HG02763 (cell line): ENCODE measurements around the gene CDK15.
"Not testable (repeated sequence)": the region's sequence is repeated elsewhere in the genome, so short reads cannot be mapped to it uniquely, and the experiment has no call there.

Source experiments
- ATAC-seq: cut with Tn5 transposase; IDR thresholded peaks from one replicate; pipeline ENCODE4 v1.9.1; 2021; ENCODE audit warnings: mild to moderate bottlenecking, moderate library complexity; ENCODE audit not compliant: unreplicated experiment

CDK15 gene

GRCh38 chr2:201788371-201788770, 18.0 kb upstream of the CDK15 start:
- no peak for ATAC-seq

GRCh38 chr2:201789395-201789794, 16.9 kb upstream of the CDK15 start:
- no peak for ATAC-seq

GRCh38 chr2:201790291-201790690, 16.0 kb upstream of the CDK15 start:
- no peak for ATAC-seq

GRCh38 chr2:201790989-201791388, 15.3 kb upstream of the CDK15 start:
- ATAC-seq: no peak

GRCh38 chr2:201793631-201794030, 12.7 kb upstream of the CDK15 start:
- ATAC-seq: no peak

GRCh38 chr2:201794294-201794693, 12.0 kb upstream of the CDK15 start:
- no peak for ATAC-seq

- no peak for ATAC-seq
These were observed 10.5 kb upstream of the CDK15 start for GRCh38 chr2:201795607-201796477.

- no peak for ATAC-seq
These were observed 9.9 kb upstream of the CDK15 start for GRCh38 chr2:201796478-201796865.

GRCh38 chr2:201797175-201797840, 9.0 kb upstream of the CDK15 start:
- ATAC-seq: no peak

GRCh38 chr2:201798252-201798913, 8.0 kb upstream of the CDK15 start:
- ATAC-seq: no peak

GRCh38 chr2:201798914-201799285, 7.4 kb upstream of the CDK15 start:
- not testable (repeated sequence) for ATAC-seq

GRCh38 chr2:201807452-201807999, 1.2 kb downstream of the CDK15 start:
- no peak for ATAC-seq

GRCh38 chr2:201808027-201808426, 1.7 kb downstream of the CDK15 start:
- ATAC-seq: no peak

GRCh38 chr2:201809633-201810032, 3.3 kb downstream of the CDK15 start:
- ATAC-seq: no peak

- not testable (repeated sequence) for ATAC-seq
These were observed 4.3 kb downstream of the CDK15 start for GRCh38 chr2:201810604-201811003.

GRCh38 chr2:201813996-201814760, 7.8 kb downstream of the CDK15 start:
- no peak for ATAC-seq

- ATAC-seq: no peak
These were observed 10.6 kb downstream of the CDK15 start for GRCh38 chr2:201816657-201817575.

- ATAC-seq: no peak
These were observed 14.2 kb downstream of the CDK15 start for GRCh38 chr2:201820383-201821007.

GRCh38 chr2:201821080-201821479, 14.7 kb downstream of the CDK15 start:
- ATAC-seq: no peak
